CD4-positive, alpha-beta T cell treated with Interferon gamma for 1 hour (primary cell): ENCODE measurements around the gene DYNC1LI1.
"Not testable (repeated sequence)": the region's sequence is repeated elsewhere in the genome, so short reads cannot be mapped to it uniquely, and the experiment has no call there.

Experiments
- DNase-seq: peaks from one replicate; pipeline ENCODE4 v3.0.0-alpha.2; 2020

DYNC1LI1 gene

DNA sequence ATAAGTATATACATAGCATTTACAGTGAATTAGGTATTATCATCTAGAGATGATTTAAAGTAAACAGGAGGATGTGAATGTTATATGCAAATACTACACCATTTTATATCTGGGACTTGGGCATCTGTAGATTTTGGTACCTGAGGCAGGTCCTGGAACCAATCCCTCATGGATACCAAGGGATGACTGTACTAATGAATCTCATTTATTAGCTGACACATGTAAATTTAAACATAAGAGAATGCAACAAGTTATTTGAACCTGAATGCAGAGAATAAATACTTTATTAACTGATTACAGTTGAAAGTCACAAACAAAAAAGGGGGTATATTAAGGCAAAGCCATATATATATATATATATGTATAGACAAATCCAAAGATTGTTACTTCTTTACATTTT, 44.9 kb downstream of the DYNC1LI1 start:
- DNase-seq, result no peak

DNA sequence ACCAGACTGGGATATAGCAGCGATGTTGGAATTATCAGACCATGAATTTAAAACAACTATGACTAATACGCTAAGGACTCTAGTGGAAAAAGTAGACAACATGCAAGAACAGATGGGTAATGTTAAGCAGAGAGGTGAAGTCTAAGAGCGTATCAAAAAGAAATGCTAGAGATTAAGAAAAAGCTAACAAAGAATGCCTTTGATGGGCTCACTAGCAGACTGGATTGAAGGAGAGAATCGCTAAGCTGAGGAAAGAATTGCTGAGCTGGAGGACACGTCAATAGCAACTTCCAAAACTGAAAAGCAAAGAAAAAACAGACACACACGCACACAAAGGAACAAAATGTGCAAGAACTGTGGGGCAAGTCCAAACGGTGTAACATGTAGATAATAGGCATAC, 48.0 kb downstream of the DYNC1LI1 start:
- no peak for DNase-seq

DNA sequence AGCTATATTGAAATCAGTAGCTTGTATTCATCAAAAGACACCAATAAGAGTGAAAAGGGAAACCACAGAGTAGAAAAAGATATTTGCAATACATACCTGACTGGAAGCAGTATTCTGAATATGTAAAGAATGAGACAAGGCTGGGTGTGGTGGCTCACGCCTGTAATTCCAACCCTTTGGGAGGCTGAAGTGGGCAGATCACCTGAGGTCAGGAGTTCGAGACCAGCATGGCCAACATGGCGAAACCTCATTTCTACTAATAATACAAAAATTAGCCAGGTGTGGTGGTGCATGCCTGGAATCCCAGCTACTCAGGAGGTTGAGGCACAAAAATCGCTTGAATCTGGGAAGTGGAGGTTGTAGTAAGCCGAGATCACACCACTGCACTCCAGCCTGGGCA, 51.7 kb downstream of the DYNC1LI1 start:
- DNase-seq, result not testable (repeated sequence)

DNA sequence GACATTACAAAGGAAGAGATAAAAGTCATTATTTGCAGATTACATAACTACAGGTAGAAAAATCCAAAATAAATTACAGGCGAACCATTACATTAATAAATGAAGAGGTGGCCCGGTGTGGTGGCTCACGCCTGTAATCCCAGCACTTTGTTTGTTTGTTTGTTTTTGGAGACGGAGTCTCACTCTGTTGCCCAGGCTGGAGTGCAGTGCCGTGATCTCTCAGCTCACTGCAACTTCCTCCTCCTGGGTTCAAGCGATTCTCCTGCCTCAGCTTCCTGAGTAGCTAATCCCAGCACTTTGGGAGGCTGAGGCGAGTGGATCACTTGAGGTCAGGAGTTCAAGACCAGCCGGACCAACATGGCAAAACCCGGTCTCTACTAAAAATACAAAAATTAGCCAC, 53.9 kb downstream of the DYNC1LI1 start:
- not testable (repeated sequence) for DNase-seq

DNA sequence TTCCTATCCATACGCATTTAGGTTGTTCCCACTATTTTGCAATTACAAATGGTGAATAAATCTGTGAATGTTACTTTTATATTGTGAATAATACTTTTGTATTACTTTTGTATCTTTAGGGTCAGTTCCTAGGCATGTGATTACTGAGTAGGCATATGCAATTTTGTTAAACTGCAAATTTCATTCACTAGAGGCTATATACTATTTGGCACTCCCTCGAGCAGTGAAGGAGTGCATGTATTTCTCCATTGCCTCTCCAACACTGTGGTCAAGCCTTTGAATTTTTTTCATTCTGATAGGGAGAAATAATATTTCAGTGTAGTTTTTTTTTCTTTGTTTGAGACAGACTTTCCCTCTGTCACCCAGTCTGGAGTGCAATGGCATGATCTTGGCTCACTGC, 59.7 kb downstream of the DYNC1LI1 start:
- no peak for DNase-seq

DNA sequence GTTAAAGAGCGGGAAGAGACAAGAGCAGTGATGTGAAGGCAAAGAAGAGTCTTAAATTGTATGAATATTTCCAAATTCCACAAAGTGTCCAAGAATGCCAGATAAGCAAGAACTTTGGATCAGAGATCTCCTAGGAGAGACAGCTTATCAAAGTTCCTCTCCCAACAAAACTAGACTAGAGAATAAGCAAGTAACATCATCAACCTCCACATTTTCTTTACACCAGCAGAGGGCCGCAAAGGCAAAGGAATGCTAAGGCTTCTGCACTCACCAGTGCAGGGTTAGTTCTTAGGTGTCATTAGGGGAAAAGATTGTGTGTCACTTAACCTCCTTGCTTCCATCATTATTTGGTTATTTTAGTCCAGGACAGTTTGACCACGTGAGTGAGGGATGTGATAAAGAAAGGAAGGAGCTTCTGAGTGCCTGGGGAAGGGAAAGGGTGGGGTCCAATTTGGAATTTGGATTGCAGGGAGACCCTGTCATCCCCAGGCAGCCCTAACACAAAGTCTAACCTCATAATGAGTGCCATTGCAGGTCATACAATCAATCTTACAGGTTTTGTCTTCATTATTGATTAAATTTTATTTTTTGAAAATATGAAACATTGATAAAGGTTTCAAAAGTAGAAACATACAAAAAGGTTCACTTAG, 60.5 kb downstream of the DYNC1LI1 start:
- DNase-seq, result peak; percentile 67

DNA sequence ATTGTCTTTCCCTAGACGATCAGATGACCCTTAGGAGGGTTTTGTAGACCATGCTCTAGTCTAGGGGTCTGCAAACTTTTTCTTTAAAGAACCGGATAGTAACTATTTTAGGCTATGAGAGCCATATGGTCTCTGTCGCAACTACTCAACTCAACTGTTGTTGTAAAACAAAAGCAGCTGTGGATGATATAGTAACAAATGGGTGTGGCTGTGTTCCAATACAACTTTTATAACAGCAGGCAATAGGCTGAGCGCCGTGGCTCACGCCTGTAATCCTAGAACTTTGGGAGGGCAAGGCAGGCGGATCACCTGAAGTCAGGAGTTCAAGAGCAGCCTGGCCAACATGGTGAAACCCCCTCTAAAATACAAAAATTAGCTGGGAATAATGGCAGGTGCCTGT, 61.9 kb downstream of the DYNC1LI1 start:
- DNase-seq, result no peak

DNA sequence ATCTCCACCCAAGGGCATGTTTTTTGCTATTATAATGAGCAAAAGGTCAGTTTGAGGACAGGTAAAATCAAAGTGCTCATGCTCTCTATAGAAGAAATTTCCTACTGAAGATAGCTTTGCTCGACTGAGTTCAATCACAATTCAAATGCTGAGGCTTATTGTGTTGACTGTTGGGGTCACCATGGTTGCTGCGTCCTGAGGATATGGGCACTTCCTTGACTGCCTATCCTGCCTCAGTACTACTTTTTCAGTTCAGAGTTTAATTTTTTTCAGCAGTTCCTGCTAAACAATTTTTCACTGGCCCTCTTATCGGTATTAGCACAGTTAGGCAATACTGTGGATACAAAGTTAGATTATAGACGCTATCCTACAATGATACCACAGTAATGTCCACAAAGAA, 64.2 kb downstream of the DYNC1LI1 start:
- DNase-seq, result no peak

DNA sequence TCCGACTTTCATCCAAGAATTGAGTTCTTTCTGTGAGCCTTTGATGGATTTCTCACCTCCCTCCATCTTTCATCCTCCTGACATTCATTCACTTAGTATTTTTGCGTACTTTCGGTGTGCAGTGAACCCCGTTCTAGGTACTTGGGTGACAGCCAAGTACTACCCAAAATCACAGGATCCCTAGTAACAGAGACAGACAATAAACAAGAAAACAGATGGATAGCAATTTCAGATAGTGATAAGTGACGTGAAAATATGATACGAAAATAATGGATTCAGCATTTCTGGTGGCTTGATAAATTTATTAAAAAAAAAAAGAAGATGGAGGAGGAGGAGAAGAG, 67.7 kb downstream of the DYNC1LI1 start:
- DNase-seq, result no peak

DNA sequence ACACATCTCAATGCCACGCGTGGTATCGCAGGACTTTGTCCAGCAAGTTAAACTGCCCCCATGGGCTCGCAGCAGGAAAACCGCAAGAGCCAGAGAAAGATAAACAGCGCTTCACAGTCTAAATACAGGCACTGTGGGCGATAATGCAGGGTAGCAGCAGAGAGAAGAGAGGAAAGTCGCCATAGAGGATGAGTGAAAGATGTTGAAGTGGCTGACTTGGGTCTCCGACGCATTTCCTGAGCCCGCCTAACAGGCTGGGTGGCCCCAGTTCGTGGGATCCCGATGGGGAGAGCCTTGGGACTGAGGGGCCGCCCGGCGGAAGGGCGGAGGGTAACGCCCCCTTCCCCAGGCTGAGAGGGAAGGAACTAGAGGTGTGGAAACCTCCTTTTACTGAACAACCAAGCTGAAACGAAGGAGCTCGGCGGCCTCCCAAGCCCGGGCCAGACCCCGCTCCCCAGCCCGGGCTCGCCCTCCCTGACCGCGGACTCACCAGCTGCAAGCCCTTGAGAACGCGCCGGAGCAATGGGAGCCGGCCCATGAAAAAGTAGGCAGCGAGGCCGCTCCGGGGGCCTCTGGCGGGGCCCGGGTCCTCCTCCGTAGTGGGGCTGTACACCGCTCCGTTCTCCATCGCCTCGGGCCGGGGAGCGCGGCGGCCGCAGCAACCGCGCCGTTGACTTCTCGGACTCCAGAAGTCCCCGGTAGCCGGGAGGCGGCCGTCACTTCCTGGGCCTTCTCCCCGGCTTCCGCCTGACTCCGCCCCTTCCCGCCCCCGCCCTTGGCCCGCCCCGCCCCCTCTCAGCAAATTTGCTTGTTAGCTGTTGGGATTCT, 68.3 kb downstream of the DYNC1LI1 start, which contains the start of gene CMTM6:
TSS of gene CMTM6 (minus strand) at position 735 of the 828 bp plus-strand sequence. CDS start at position 628, 107 bp downstream.
- peak; percentile 78 for DNase-seq

DNA sequence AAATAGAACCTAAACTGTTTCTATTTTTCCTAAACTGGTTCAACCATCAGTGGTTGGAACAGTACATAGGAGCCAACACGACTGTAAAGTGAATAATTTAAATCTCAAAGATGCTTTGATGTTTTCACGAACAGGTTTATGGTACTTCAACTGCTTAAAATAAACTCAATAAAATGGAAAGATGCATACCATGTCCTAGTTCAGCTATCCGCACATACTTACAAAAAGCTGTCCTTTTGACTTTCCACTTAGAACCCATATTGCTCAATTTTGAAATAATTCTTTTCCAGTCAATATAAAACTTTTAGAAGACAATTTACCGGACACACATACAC, 68.9 kb downstream of the DYNC1LI1 start:
- no peak for DNase-seq

DNA sequence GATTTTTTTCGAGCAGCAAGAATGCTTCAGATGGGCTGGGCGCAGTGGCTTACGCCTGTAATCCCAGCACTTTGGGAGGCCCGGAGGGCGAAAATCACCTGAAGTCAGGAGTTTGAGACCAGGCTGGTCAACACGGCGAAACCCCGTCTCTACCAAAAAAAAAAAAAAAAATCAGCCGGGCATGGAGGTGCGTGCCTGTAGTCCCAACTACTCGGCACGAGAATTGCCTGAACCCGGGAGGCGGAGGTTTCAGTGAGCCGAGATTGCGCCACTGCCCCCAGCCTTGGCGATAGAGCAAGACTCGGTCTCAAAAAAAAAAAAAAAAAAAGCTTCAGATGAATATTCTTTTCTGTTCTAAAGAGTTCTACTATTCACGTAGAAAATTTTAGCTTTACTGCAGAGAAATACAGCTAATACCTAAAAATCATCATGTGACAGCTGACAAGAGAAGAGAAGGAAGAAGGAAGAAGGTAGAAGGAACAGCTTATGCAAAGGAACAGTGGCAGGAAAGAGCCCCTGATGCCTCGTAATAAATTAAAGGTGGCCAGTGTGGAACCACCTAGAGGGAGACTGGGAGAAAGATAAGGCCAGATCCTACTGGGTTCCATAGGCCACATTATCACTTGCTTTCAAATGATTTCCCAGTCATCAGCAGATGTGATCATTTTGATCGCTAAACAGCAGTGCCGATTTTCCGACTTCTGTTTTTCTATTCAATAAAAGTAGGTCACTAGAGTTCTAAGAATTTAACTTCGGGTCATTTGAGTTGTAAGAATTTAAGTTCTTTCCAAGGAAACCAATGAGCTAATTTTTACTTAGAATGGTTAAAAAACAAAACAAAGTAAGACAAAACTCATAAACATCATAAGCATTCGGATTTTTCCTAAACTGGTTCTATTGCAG, 69.5 kb downstream of the DYNC1LI1 start:
- DNase-seq, result no peak

DNA sequence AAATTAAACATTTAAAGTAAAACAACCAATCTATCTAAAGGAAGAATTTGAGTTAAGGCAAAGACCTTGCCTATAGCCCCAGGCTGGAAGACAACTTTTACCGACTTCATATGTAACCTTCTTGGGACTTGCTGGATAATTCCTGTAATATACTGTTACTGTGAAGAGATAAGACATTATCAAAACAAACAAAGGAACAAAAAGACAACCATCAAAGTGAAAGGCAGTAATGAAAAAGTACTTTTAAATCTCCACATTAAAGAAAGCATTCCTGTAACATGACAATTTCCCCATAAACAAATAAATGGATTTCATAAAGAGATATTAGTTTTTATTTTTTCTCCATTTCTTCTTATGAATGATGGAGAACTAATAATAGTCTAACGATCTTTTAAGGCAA, 70.4 kb downstream of the DYNC1LI1 start:
- no peak for DNase-seq

DNA sequence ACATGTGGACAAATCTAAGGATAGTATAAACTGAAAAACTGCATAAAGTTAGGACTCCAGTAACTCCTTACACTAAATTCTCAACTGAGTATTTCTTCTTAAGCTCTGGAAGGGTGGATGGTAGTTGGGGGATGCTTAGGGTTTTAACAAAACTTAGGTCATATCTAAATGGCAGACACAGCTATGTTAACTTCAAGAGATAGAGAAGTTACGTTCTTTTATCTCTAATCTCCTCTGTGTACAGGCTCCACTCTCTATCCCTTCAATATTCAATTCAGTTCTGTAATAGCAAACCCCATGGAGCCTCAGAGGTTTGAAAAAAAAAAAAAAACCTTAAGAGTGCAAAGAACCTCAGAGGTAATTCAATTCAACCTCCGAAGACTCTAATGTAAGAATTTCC, 71.1 kb downstream of the DYNC1LI1 start:
- DNase-seq, result no peak

DNA sequence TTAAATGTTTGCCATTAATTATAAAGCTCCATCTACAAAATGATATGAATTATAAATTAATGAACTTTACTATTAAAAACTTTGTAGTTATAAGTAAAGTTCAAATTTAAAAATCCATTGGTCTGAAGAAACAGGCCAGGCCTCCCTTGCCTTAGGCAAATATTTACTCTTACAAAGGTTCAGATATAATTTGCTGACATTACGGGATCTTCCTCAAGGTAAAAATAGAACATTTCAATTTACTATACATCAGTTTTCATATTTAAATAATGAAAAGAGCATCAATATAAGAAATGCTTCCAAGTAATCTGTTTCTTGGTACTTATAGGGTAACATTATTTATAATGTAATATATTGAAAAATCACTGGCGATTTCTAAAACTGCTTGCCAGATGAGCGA, 71.7 kb downstream of the DYNC1LI1 start:
- no peak for DNase-seq

DNA sequence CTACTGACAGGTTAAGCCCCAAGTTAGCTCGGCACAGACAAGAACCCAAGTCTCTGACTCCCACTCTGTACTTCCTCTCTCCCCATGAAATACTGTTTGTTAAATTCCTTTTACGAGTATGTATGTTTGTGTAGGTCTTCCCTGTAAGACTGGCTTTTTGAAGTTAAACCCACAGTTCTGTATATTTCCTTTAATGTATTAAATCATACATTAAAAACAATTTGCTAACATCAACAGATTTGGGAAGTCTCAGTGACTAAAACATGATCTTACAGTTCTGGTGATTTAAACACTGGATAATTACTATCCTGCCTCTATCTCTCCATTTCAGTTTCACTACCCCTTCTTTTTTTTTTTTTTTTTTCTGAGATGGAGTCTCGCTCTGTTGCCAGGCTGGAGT, 72.4 kb downstream of the DYNC1LI1 start:
- DNase-seq, result no peak

DNA sequence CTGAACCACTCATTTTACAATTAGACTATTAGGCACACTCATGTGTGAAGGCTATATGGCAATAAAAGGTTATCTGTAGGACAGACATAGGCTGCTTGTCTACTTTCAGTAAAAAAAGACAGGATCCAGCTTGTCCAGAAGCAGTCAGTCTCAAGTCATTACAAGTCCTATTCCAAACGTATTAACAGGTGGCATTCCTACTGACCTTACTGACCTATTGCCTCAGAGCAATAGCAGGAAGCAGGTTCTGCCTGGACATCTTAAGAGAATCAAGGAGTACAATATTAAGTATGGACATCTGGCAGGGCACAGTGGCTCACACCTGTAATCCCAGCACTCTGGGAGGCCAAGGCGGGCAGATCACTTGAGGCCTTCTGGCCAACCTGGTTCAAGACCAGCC, 75.0 kb downstream of the DYNC1LI1 start:
- DNase-seq, result no peak

DNA sequence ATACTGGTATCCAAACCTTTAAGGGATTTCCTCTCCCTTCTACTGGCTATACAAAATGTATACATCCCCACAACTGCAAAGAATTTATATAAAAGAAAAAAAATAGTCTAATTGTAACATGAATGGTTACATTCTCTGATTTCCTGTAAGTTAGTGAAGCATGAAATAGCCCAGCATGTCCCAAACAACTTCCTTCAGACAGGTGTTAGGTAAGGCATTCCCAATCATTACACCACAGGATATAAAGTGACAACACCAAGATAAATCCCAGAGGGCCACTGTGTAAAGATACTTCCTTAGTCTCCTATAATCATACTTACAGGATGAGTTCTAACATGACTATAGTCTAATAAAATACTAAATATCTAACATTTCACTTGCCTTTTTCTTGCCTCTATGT, 75.6 kb downstream of the DYNC1LI1 start:
- DNase-seq, result no peak

DNA sequence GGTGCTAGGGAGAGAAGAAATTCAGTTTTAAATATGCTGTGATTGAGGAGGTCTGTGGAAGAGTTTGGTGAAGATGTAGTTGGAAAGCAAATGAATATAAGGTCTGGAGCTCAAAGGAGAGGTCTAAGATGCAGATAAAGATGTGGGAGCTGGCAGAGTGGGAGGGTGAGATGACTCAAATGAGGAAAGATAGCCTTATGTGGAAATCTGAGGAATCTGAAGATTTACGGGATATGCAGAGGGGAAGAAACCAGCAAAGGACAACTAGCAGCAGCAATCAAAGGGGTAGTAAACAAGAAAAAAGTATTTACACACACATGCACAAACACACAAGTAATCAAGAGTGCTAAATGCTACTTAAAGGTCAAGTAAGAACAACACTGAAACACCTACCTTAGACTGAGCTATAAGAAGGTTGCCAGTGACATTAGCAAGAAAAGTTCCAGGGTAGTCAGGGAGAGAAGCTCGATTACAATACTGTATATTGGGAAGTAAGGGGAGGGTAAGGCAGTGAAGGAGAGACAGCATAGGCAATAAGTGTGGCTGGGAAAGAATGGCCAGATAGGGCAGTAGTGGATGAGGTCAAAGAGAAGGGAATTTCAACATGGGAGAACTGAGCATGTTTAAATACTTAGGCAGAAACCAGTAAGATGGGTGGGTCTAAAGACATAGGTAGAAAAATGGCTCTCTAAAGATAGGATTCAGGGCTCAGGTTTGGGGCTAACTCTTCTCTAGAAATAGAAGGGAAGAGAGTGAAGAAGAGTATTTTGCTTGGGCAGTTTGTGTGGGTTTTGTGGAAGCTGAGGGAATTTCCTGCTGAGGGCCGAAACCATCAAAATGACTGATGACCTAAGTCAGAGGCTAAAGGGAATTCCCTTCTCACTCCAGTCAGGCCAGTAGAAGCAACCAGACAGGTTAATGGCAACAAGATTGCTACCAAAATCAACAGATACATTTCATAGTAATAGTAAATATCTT, 76.9 kb downstream of the DYNC1LI1 start:
- DNase-seq, result no peak

DNA sequence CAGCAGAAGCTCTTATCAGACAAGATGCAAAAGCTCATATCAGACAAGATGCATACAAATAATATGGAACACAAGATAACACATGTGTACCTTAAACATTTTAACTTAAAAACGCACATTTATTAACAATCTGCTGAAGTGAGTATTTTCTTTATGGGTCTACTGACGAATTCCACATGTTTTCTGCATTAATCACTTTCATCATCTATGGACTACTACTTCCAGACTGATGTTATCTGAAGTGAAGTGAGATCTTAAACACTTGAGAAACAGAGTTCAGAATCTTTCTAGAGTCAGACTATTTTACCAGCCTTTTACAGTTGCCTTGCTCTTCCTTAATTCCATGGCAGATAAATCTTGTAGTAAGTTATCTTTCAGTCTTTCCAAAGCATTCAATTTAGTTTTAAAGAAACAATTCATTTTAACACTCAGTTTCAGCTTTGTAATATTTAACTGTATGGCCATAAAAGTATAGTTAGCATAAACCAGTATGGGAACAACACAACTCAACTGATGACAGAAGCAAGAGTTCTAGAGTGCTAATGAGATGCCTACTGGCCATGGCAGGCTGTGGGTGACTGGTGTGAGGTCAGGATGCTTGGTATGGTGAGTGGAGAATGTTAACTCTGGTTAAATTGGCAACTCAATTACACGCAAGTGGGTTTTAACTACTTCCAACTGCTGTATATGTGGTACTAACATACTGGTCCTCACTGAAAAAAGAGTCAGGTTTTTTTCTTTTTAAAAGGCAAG, 77.8 kb downstream of the DYNC1LI1 start:
- no peak for DNase-seq

DNA sequence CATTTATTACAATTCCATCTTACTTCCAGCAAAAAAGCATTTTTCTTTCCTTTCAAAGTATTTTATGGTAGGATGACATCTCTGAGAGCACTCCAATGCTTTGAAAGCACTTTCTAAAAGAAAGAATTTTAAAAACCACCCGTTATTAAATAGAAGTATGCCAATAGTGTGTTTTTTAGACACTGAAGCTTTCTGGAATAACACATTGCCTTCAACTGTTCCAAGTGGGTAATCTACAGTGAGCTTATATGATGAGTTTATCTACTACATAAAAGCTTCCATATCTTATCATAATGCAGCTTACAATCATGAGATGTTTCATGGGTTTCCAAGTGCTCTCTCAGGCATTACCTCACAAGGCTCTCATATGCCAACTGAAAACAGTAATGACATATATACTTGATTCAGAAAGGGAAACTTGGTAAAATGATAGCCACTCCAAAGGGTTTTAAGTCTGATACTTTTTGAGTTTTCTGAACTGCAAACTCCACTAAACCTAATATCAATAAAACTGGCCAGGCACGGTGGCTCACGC, 82.1 kb downstream of the DYNC1LI1 start:
- DNase-seq, result no peak
